ENCODE results near the gene HTT-AS.

The HTT-AS gene

DNA sequence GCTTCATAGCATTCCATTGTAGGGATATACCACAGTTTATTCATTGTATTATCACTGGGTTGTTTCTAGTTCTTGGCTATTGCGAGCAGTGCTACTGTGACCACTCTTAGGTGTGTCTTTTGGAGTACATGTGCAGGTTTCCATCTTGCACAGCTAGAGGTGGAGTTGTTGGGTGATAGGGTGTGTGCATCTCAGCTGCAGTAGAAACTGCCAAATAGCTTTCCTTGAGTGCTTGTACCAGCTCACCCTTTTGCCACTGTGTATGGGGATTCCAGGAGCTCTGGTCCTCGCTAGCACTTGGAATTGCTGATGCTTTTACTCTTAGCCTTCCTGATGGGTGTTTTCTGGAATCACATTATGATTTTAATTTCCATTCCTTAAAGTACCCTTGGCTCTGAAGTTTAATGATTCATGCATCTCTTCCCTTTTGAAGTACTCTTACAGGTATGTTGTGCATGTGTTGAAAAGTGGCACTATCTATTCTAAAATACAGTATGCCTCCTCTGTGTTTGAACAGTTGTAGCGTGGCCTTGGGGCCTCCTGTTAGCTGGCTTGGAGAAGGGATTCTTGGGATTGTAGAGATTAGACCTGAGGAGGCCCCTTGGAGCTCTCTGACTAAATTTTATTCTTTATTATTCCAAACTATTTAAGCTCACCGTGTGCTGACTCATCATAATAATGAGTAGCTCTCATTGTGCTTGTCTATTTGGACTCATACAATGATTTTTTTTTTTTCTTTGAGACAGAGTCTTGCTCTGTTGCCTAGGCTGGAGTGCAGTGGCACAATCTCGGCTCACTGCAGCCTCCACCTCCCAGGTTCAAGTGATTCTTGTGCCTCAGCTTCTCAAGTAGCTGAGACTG lies 38.5 kb upstream of the HTT-AS start:
- no peak for DNase-seq
- TF ChIP-seq, protein P1, sequence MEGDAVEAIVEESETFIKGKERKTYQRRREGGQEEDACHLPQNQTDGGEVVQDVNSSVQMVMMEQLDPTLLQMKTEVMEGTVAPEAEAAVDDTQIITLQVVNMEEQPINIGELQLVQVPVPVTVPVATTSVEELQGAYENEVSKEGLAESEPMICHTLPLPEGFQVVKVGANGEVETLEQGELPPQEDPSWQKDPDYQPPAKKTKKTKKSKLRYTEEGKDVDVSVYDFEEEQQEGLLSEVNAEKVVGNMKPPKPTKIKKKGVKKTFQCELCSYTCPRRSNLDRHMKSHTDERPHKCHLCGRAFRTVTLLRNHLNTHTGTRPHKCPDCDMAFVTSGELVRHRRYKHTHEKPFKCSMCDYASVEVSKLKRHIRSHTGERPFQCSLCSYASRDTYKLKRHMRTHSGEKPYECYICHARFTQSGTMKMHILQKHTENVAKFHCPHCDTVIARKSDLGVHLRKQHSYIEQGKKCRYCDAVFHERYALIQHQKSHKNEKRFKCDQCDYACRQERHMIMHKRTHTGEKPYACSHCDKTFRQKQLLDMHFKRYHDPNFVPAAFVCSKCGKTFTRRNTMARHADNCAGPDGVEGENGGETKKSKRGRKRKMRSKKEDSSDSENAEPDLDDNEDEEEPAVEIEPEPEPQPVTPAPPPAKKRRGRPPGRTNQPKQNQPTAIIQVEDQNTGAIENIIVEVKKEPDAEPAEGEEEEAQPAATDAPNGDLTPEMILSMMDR (IDR thresholded peaks at IDR 0.05; ENCODE audit: low read depth, low read length, missing control alignments), result no peak
- in situ Hi-C loops (cut with HindIII; ENCODE audit: low pct_ligation_motif_present, low sequenced_read_pairs), result no loop called here

DNA sequence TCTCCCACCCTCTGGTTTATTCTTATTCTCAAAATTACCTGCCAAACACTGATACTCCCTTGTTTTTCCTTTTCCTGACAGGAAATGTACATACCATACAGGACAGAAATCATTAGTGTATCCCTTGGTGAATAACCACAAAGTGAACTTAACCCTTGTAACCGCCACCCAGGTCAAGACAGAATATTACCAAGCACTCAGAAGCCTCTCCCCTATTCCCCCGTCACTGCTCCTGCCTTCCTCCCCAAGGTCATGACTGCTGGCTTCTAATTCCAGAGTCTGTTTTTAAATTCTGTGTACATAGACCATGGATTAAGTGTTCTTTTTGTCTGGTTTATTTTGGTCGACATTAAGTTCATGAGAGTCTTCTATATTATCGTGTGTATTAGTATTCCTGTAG lies 37.9 kb upstream of the HTT-AS start:
- peak overlapping the region; percentile 41 for H3K27ac ChIP-seq
- H3K36me3 ChIP-seq (replicated peaks), result peaks cover 25% of the 10 kb centered on the region

More for the DNA sequence above, 38.5 kb upstream of the HTT-AS start:
- peaks cover 23% of the 10 kb centered on the region for H3K36me3 ChIP-seq (replicated peaks)
- no peak overlapping the region for H3K4me3 ChIP-seq (ENCODE audit: low read depth, low read length)
- no peaks in the 10 kb centered on the region for H3K27me3 ChIP-seq (replicated peaks)
- H3K27ac ChIP-seq, result no peak overlapping the region

DNA sequence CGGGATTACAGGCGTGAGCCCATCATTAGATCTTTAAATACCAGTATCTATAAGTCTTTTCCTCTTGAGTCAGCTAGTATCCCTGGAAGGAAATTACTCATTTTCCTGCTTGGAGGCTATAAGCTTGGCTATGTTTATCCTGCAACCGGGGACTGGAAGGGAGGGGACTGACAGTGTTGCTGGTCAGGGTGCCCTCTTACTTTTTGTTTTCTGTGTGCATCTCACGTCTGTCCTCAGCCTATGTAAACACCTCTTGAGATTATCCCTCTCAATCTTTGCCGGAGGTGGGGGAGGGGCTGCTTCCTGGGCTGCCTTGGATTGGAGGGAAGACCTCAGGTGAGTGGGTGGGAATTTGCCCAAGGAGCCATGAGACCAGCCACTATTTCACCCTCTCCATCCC lies 37.1 kb upstream of the HTT-AS start:
- peak; percentile 51 for DNase-seq
- in situ Hi-C loops (cut with HindIII; ENCODE audit: low pct_ligation_motif_present, low sequenced_read_pairs), result no loop called here
- peak overlapping the region; percentile 41 for H3K27ac ChIP-seq
- H3K27me3 ChIP-seq (replicated peaks), result no peaks in the 10 kb centered on the region
- TF ChIP-seq, protein P1 (IDR thresholded peaks at IDR 0.05; ENCODE audit: low read depth, low read length, missing control alignments), result no peak
- H3K4me3 ChIP-seq (ENCODE audit: low read depth, low read length), result no peak overlapping the region
- peaks cover 20% of the 10 kb centered on the region for H3K36me3 ChIP-seq (replicated peaks)

More for the DNA sequence above, 37.9 kb upstream of the HTT-AS start:
- no peak overlapping the region for H3K4me3 ChIP-seq (ENCODE audit: low read depth, low read length)
- TF ChIP-seq, protein P1 (IDR thresholded peaks at IDR 0.05; ENCODE audit: low read depth, low read length, missing control alignments), result no peak
- in situ Hi-C loops (cut with HindIII; ENCODE audit: low pct_ligation_motif_present, low sequenced_read_pairs), result no loop called here
- DNase-seq, result no peak
- no peaks in the 10 kb centered on the region for H3K27me3 ChIP-seq (replicated peaks)

DNA sequence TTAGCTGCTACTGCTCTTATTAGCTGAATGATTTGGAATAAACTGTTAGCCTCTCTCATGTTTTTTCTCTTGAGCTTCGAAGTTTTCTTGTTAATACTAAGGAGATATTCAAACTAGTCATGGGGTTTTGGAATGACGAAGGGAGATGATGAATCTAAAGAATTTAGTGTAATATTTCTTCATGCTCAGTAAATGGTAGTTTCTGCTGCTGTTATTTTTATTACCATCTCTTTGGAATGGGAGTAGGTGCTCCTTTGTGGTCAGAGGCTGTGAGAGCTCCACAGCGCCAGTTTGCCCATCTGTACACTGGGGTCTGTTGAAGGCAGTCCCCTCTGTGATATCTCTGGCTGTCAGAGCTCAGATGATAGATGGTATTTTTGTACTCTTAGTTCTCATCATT lies 33.9 kb upstream of the HTT-AS start:
- Histone ChIP-seq H3K36me3 (replicated peaks) (peaks cover 10% of the 10 kb centered on the region), H3K27ac (peak overlapping the region; percentile 57), H3K27me3 (replicated peaks) (no peaks in the 10 kb centered on the region), H3K4me3 (ENCODE audit: low read depth, low read length) (no peak overlapping the region)
- DNase-seq, result no peak
- TF ChIP-seq, protein P1 (IDR thresholded peaks at IDR 0.05; ENCODE audit: low read depth, low read length, missing control alignments), result no peak
- in situ Hi-C loops (cut with HindIII; ENCODE audit: low pct_ligation_motif_present, low sequenced_read_pairs), result no loop called here

DNA sequence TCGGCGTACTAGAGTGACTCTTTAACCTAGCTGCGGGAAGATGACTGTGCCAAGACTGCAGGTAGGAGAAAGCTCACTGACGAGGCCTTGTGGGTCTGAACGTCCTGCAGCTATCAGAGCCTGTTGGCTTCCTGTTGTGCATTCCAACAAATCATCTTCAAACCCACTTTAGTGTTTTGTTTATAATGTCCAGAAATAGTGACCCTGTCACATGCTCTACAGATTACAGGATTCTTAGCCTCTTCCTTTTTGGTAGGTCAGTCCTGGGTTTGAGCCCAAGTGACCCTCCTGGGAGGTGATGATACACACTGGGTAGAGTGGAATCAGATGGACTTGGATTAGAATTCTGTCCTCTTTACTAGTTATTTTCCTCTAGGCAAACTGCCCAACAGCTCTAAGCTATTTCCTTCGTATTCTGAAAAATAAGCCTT lies 33.4 kb upstream of the HTT-AS start:
- Histone ChIP-seq H3K27ac (peak overlapping the region; percentile 57), H3K36me3 (replicated peaks) (peaks cover 10% of the 10 kb centered on the region), H3K4me3 (ENCODE audit: low read depth, low read length) (no peak overlapping the region), H3K27me3 (replicated peaks) (no peaks in the 10 kb centered on the region)
- TF ChIP-seq, protein P1 (IDR thresholded peaks at IDR 0.05; ENCODE audit: low read depth, low read length, missing control alignments), result no peak
- in situ Hi-C loops (cut with HindIII; ENCODE audit: low pct_ligation_motif_present, low sequenced_read_pairs), result no loop called here
- DNase-seq, result no peak

Measured in brain microvascular endothelial cell (primary cell).